ENCODE measurements around the gene ZFHX2. TPM values are rescaled to one million over a fixed set of nuclear protein-coding genes. Genes with fewer than 3 reads are reported as not detected.
A peak's percentile ranks its signal among the peaks of the same experiment; 100 is the strongest.

Gene ZFHX2
- polyA plus RNA-seq, 3 donors = 7.4 to 10.1 (median 7.8) TPM

GRCh38 chr14:23564181-23564812 is 12.7 kb upstream of the ZFHX2 start:
- DNase-seq (ENCODE audit: extremely low read depth in 1 of 11, low read depth in 9 of 11, low spot score in 4 of 11) = no peak

- DNase-seq (ENCODE audit: extremely low read depth in 1 of 11, low read depth in 9 of 11, low spot score in 4 of 11) = no peak
Measured at GRCh38 chr14:23563473-23564180, 12.1 kb upstream of the ZFHX2 start.

GRCh38 chr14:23562822-23563472 is 11.4 kb upstream of the ZFHX2 start:
- DNase-seq (ENCODE audit: extremely low read depth in 1 of 11, low read depth in 9 of 11, low spot score in 4 of 11) = no peak

DNA sequence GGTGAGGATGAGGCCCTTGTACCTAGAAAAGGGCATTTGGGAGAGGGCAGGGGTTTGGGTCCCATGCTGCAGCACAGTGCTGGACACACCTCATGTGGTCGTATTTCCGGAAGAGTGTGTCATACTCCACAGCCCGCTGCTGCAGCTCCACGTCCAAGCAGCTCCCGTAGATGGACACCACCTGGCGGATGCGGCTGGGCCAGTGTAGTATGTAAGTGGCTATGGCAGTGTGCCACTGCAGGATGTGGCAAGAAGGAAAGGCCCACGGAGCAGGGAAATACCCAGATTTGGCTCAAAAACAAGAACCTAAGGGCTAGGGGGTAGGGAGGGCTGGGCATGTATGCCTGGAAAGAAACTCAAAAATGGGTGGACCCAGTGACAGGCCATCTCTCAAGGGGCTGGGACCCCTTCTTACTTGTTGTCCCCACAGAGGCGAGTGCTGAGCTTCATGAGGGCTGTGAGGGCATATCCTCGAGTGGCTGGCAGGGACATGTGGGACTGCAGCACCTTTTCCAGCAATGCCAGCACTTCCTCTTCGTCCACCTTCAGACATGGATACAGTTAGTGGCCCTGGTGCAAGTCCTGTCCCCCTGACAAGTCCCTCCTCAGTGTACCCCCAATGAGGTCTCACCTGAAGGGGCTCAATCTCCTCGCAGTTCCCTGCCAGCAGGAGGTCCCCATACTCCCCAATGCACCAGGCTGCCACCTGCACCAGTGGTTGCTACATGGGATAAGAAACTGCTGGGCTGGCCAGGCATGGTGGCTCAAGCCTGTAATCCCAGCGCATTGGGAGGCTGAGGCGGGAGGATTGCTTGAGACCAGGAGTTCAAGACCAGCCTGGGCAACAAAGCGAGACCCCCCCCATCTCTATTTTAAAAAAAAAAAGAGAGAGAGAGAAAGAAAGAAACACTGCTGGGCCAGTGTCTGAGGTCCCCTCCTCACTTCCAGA is 10.6 kb upstream of the ZFHX2 start:
- DNase-seq (ENCODE audit: extremely low read depth in 1 of 11, low read depth in 9 of 11, low spot score in 4 of 11) = no peak

DNA sequence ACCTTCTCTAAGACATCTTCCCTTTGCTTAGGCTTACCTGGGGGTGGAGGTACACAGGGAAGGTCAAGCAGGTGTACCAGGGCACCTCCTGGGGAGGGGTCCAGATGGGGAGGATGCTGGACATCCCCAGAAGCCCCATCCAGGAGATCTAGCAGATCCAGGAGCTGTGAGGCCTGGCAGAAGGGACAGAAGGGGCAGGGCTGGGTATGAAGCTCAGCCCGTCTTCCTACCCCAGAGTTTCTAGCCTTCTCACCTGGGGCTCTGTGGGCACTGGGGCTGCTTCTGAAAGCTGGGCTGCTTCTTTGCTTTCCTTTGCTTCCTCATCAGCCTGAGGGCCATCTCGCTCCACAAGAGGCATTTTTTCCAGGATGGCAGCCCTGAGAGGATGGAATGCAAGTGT is 9.7 kb upstream of the ZFHX2 start:
- no peak for DNase-seq (ENCODE audit: extremely low read depth in 1 of 11, low read depth in 9 of 11, low spot score in 4 of 11)

DNA sequence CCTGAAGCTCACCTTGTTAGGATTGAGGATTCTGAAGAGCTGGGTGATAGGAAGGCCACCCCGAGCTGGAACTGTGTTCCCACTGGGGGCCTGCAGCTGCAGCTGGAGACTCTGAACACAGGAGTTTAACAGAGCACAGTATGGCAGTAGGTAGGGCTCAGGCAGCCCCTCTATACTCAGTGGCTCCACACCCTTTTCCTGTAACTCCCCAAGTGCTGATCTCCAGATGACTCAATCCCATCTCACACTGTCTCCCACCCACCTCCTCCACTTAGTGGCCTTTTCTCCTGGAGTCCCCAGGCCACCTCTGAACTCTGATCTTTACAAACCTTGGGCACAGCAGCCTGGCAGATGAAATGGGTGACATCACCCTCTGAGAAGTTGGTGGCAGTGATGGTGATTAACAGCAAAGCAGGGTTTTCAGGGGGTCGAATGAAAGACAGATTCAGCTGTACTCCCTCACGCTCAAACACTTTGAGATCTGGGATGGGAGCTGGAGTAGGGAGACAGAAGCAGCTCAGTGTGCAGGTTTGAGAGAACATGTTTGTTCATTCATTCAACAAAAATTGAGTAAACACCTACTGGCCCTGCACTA is 8.5 kb upstream of the ZFHX2 start:
- no peak for DNase-seq (ENCODE audit: extremely low read depth in 1 of 11, low read depth in 9 of 11, low spot score in 4 of 11)

- DNase-seq (ENCODE audit: extremely low read depth in 1 of 11, low read depth in 9 of 11, low spot score in 4 of 11) = no peak
Measured at GRCh38 chr14:23559010-23559925, 7.7 kb upstream of the ZFHX2 start.

DNA sequence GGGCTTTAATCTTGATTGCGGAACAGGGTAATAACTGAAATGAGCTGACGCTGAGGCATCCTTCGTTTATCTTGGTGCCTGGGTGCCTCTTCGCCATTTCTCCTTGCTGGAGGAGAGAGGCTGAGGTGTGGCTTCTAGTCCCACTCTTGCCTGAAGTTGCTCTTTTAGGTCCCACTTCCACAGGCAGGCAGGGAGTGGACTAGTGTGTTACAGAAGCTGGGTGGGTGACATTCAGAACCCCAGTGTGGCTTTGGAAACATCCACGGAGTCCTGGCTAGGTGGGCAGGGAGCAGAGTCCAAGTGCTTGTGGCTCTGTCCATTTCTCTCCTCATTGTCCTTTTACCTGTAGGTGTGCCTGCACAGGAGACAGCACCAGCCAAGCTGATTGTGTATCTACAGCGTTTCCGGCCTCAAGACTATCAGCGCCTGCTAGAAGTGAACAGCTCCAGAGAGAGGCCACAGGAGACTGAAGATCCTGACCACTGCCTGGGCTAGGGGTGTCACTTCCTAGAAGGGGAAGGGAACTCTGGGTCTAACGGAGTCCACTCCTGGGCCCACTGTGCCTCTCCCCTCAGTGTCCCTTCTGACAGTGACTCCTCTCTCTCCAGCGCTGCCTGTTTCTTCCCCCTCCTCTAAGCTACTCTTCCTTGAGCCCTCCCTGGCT is 6.9 kb upstream of the ZFHX2 start:
- no peak for DNase-seq (ENCODE audit: extremely low read depth in 1 of 11, low read depth in 9 of 11, low spot score in 4 of 11)

GRCh38 chr14:23557946-23558345 is 6.4 kb upstream of the ZFHX2 start:
- DNase-seq (ENCODE audit: extremely low read depth in 1 of 11, low read depth in 9 of 11, low spot score in 4 of 11) = no peak

- DNase-seq (ENCODE audit: extremely low read depth in 1 of 11, low read depth in 9 of 11, low spot score in 4 of 11) = no peak
Measured at GRCh38 chr14:23557521-23557920, 6.0 kb upstream of the ZFHX2 start.

- no peak for DNase-seq (ENCODE audit: extremely low read depth in 1 of 11, low read depth in 9 of 11, low spot score in 4 of 11)
Measured at GRCh38 chr14:23556700-23557440, 5.3 kb upstream of the ZFHX2 start.

GRCh38 chr14:23555882-23556699 is 4.5 kb upstream of the ZFHX2 start, which contains the start of gene THTPA:
Gene THTPA, plus strand, starts transcription at chr14:23556271. Its CDS starts 487 bp downstream, at chr14:23556758.
- peak in 6 of 11 donors; percentile 75 to 93 (median 83) for DNase-seq (ENCODE audit: extremely low read depth in 1 of 11, low read depth in 9 of 11, low spot score in 4 of 11)

- no peak for DNase-seq (ENCODE audit: extremely low read depth in 1 of 11, low read depth in 9 of 11, low spot score in 4 of 11)
Measured at GRCh38 chr14:23555533-23555881, 3.9 kb upstream of the ZFHX2 start.

GRCh38 chr14:23550812-23551265 is 726 bp downstream of the ZFHX2 start:
- DNase-seq (ENCODE audit: extremely low read depth in 1 of 11, low read depth in 9 of 11, low spot score in 4 of 11) = no peak

DNA sequence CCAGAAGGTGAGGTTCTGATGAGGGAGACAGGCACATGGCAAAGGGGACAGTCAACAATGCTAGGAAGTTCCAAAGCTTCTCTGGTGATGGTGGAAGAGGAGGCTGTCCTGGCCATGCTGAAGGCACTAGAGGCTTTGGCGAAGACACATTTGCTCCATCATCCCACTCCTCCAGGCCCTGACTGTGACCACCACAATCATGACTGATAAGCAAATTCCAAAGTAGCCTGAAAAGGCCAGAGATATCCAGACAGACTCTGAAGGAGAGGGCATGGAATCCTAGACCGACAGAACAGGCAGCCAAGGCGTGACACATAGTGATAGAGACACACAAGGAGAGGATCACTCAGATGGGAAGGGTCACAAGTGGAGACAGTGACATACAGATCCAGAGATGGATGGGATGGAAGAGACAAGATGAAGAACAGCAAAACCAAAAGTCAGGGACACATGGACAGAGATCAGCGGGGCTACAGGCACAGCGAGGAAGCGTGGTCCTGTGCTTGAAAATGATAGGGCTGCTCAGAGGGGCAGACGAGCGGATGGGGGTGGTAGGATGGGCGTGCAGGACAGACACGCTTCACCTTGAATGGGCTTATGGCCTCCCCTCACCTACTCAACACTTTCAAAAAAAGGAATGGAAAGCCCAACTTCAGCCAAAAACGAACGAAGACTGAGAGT is 1.3 kb downstream of the ZFHX2 start:
- no peak for DNase-seq (ENCODE audit: extremely low read depth in 1 of 11, low read depth in 9 of 11, low spot score in 4 of 11)

Data from renal cortex interstitium (tissue), 11 donors.